ENCODE results near the gene PLCB4. TPM values are rescaled to one million over a fixed set of nuclear protein-coding genes. Genes with fewer than 3 reads are reported as not detected.

Gene PLCB4
- polyA plus RNA-seq, 3 donors: 11.6 to 15.1 (median 14.9) TPM

DNA sequence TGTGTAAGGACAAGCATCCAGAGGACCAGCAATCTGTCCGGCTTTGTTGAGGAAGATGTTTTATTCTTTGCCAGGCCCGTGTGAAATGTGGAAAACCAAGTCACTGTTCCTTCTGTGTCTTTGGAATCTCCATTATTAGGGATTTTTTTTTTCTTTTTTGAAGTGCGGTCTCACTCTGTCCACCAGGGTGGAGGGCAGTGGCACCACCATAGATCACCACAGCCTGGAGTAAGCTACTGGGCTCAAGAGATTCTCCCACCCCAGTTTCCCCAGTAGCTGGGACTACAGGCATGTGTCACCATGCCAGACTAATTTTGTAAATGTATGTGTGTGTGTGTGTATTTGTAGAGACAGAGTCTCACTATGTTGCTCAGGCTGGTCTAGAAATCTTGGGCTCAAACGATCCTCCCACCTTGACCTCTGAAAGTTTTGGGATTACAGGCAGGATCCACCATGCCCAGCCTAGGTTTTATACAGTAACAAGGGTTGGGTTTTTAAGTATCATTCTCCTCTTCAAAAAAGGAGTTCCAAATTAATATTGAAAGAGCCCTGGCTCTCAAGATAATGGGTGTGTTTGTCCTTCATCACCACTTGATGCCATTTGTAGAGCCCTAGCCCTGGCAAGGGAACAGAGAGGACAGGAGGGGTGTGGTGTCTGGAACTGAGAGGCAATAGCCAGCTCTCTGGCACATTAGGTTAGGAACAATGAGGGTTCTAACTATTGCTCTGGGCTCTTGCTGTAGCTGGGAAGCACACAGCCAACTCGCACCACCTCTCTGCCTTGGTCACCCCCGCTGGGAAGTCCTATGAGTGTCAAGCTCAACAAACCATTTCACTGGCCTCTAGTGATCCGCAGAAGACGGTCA, 448.6 kb downstream of the PLCB4 start:
- no peak for DNase-seq

GRCh38 chr20:9518576-9519175, 449.8 kb downstream of the PLCB4 start:
- no peak for DNase-seq

DNA sequence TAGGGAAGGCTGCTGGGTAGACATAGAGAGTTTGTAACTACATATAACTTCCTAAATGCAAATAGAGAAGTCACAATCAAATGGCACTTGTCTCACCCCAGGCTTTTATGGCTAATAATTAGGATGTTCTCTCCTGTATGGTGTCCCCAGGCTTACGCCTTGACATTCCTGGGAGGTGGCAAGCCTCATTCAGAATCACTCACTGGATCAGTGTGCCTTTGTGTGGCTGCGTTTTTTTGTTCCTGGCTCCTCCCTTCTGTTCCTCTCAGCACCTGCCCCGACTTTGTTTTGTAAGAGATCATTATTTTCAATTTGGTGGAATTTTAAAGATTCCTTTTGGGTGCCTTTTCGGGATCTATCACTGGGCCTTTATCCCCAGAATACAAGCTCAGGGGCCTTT, 451.2 kb downstream of the PLCB4 start:
- DNase-seq: no peak

DNA sequence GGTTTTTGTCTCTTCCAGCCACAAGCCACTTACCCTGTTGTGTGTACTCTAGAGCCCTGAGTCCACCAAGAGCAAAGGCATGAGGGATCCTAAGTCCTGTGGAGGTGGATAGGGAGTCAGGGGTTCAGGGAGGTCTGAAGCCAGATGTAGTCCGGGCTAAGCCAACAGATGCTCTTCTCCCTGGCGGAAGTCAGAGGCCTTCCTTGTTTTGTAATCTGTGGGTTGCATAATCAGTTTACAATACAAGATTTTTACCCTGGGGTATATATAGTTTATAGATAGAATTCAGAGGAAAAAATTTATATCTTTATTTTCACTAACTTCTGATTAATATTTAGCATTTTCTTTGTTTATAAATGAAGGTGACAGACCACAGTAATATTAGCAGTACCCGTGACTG, 454.7 kb downstream of the PLCB4 start:
- DNase-seq: no peak
